ENCODE measurements around the gene KCNK2.

The KCNK2 gene

GRCh38 chr1:215082532-215083382 is at the start of gene KCNK2:
Gene KCNK2 (plus strand): TSS chr1:215082737. CDS start chr1:215083386, 649 bp downstream.
- DNase-seq (ENCODE audit: low read depth): peak; percentile 53

- no peak for DNase-seq (ENCODE audit: low read depth)
These were observed 49.5 kb upstream of the KCNK2 start for GRCh38 chr1:215032911-215033526.

- DNase-seq (ENCODE audit: low read depth): no peak
These were observed 42.3 kb upstream of the KCNK2 start for GRCh38 chr1:215040190-215040589.

GRCh38 chr1:215043401-215043800 is 39.1 kb upstream of the KCNK2 start:
- no peak for DNase-seq (ENCODE audit: low read depth)

- DNase-seq (ENCODE audit: low read depth): no peak
These were observed 38.4 kb upstream of the KCNK2 start for GRCh38 chr1:215044151-215044550.

- DNase-seq (ENCODE audit: low read depth): no peak
These were observed 36.7 kb upstream of the KCNK2 start for GRCh38 chr1:215045698-215046308.

- peak; percentile 69 for DNase-seq (ENCODE audit: low read depth)
These were observed 30.1 kb upstream of the KCNK2 start for GRCh38 chr1:215052256-215053015.

- no peak for DNase-seq (ENCODE audit: low read depth)
These were observed 28.3 kb upstream of the KCNK2 start for GRCh38 chr1:215054266-215054665.

GRCh38 chr1:215055281-215055935 is 27.1 kb upstream of the KCNK2 start:
- no peak for DNase-seq (ENCODE audit: low read depth)

- DNase-seq (ENCODE audit: low read depth): peak; percentile 65
These were observed 26.0 kb upstream of the KCNK2 start for GRCh38 chr1:215056584-215056983.

- no peak for DNase-seq (ENCODE audit: low read depth)
These were observed 22.6 kb upstream of the KCNK2 start for GRCh38 chr1:215059947-215060346.

GRCh38 chr1:215064327-215064726 is 18.2 kb upstream of the KCNK2 start:
- DNase-seq (ENCODE audit: low read depth): no peak

- DNase-seq (ENCODE audit: low read depth): no peak
These were observed 11.5 kb upstream of the KCNK2 start for GRCh38 chr1:215071078-215071477.

- no peak for DNase-seq (ENCODE audit: low read depth)
These were observed 6.2 kb upstream of the KCNK2 start for GRCh38 chr1:215076322-215076721.

- DNase-seq (ENCODE audit: low read depth): no peak
These were observed 3.1 kb upstream of the KCNK2 start for GRCh38 chr1:215079456-215079855.

GRCh38 chr1:215081661-215082531 is 641 bp upstream of the KCNK2 start:
- DNase-seq (ENCODE audit: low read depth): no peak

- peak; percentile 34 for DNase-seq (ENCODE audit: low read depth)
These were observed 935 bp downstream of the KCNK2 start for GRCh38 chr1:215083383-215083961.

GRCh38 chr1:215084621-215085020 is 2.1 kb downstream of the KCNK2 start:
- no peak for DNase-seq (ENCODE audit: low read depth)

- DNase-seq (ENCODE audit: low read depth): no peak
These were observed 5.1 kb downstream of the KCNK2 start for GRCh38 chr1:215087603-215088002.

GRCh38 chr1:215094381-215094780 is 11.8 kb downstream of the KCNK2 start:
- no peak for DNase-seq (ENCODE audit: low read depth)

Measured in stromal cell of bone marrow (primary cell).